D721Med (cell line): ENCODE measurements around the gene PKP2.
"Not testable (repeated sequence)": the region's sequence is repeated elsewhere in the genome, so short reads cannot be mapped to it uniquely, and the experiment has no call there.

ENCODE experiments used
- DNase-seq: peaks from one replicate; pipeline ENCODE4 v3.0.0; 2011; ENCODE audit warnings: low spot score; ENCODE audit not compliant: insufficient read length
- FAIRE-seq: peaks from 2 replicates; lab custom pipeline; 2011; peaks lifted over from hg19 to GRCh38; lab: Jason Lieb, UNC
- TF ChIP-seq, protein P1 (sequence below): IDR thresholded peaks from 2 replicates; pipeline ENCODE4 v1.5.1; 2012; ENCODE audit warnings: mild to moderate bottlenecking, control low read depth; ENCODE audit not compliant: insufficient read depth; ENCODE audit errors: missing control alignments

PKP2 gene

DNA sequence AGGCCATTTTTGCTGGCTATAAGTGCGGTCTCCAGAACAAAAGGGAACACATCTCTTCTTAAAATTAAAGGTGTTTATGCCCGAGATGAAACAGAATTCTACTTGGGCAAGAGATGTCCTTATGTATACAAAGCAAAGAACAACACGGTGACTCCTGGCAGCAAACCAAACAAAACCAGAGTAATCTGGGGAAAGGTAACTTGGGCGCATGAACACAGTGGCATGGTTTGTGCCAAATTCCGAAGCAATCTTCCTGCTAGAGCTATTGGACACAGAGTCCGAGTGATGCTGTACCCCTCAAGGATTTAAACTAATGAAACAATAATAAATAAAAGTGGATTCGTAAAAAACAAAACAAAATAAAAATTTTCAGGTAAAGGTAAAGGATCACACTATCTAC, 33.4 kb downstream of the PKP2 start:
- no peak for FAIRE-seq
- TF ChIP-seq, protein P1, sequence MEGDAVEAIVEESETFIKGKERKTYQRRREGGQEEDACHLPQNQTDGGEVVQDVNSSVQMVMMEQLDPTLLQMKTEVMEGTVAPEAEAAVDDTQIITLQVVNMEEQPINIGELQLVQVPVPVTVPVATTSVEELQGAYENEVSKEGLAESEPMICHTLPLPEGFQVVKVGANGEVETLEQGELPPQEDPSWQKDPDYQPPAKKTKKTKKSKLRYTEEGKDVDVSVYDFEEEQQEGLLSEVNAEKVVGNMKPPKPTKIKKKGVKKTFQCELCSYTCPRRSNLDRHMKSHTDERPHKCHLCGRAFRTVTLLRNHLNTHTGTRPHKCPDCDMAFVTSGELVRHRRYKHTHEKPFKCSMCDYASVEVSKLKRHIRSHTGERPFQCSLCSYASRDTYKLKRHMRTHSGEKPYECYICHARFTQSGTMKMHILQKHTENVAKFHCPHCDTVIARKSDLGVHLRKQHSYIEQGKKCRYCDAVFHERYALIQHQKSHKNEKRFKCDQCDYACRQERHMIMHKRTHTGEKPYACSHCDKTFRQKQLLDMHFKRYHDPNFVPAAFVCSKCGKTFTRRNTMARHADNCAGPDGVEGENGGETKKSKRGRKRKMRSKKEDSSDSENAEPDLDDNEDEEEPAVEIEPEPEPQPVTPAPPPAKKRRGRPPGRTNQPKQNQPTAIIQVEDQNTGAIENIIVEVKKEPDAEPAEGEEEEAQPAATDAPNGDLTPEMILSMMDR = no peak
- no peak for DNase-seq

DNA sequence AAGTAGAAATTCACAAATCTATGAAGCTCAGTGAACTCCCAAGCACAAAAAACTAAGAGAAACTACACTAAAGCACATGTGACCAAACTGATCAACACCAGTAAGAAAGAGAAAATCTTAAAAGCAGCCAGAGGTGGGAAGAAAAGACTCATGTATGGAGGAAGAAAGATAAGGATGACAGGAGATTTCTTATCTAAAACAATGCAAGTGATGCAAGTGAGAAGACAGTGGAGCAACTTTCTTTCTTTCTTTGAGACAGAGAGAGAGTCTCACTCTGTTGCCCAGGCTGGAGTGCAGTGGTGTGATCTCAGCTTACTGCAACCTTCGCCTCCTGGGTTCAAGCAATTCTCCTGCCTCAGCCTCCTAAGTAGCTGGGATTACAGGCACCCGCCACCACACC, 34.9 kb downstream of the PKP2 start:
- DNase-seq, FAIRE-seq: not testable (repeated sequence)

DNA sequence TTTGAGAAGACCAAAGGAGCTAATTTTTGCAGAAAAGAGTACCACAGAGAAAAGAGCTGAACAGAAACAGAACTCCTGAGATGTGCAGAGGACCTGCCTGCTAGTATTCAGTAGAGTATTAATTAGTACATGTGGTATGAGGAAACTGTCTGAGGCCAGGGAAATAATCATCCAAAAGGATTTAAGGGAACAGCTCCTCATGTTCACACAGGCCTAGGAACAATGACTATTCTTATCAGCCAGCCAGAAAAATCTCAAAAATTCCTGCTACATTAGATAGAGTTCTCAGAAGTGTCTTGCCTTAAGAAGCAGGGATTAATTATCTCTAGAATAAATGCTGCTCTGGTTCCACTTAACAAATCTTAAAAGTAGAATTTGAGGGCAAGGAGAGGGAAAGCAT, 36.4 kb downstream of the PKP2 start:
- DNase-seq (no peak), FAIRE-seq (no peak)
- TF ChIP-seq, protein P1 = no peak

DNA sequence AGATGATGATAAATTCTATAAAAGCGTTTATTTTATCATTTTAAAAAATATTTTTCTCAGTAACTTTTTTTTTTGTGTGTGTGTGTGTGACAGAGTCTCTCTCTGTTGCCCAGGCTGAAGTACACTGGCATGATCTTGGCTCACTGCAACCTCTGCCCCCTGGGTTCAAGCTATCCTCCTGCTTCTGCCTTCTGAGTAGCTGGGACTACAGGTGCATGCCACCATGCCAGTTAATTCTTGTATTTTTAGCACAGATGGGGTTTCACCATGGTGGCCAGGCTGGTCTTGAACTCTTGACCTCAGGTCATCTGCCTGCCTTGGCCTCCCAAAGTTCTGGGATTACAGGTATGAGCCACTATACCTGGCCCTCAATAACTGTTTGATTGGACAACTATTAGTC, 37.2 kb downstream of the PKP2 start:
- DNase-seq (no peak), FAIRE-seq (no peak)
- TF ChIP-seq, protein P1 = no peak

DNA sequence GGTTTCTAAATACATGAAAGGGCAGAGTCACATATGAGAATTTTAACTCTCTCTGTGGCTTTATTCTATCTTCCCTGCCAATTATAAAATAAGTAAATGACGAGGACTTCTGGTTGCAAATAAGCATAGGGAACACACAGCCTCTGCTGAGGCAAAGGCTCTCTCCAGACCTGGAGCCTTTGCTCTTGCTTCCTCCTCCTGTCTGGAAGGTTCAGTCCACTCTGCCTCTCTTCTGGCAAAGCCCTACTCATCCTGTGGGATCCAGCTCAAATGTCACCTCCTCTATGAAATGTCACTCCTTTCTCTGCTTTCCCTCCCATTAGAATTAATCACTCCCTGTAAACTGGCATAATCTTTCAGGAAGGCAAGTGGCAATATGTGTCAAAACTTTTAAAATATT, 41.9 kb downstream of the PKP2 start:
- no peak for FAIRE-seq
- no peak for DNase-seq
- TF ChIP-seq, protein P1 = no peak

DNA sequence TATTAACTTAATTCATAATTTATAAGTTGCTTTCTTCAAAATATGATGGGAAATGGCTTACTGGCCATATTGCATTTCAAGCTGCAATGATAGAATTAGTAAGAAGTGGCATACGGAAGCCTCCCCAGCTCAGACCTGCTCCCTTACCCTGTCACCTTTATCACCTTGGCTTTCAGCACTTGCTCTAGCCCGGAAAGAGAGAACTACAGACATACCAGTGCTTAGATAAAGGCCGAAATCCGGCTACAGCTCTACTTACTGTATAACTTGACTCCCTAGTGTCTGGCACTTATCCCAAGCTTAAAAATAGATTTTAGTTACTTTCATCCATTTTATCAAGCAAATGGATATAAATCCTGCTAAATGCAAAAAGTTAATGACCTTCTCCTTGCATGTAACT, 42.5 kb downstream of the PKP2 start:
- TF ChIP-seq, protein P1 = no peak
- FAIRE-seq (no peak), DNase-seq (no peak)

DNA sequence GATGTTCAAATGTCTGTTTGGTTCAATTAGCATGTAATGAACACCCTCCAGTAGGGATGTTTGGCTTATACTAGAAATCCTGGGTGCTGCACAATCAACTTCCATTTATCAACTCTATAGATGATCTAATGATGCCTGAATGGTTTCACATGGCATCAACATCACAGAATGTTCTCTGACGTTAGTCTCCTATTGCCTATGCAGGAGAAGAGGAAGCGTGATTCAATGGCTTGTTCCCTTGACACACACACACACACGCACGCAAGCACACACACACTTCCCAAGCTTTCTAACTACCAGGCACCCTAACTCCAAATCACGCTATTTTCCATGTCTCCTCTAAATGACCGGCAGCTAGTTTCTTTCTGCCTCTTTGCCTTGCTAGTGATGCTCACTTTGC, 49.3 kb downstream of the PKP2 start:
- DNase-seq = no peak
- no peak for FAIRE-seq
- TF ChIP-seq, protein P1 = no peak

DNA sequence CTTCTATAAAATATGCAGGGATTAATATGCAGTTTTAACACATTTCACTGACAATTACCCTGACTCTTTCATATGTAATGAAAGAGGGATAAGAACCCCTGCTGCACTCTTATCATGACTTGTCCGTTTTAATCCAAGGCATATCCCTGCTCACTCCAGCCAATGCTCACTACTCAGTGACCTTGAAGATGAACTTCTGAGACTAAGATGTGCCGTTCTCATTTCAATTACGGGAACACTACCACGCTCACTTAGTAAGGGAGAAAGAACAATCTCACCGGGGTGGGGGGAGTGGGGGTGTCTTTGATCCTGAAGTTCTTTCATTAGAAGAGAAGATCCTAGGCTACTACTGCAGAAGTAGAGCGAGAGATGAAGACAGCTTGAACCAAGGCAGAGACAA, 50.5 kb downstream of the PKP2 start:
- no peak for DNase-seq
- no peak for FAIRE-seq
- TF ChIP-seq, protein P1 = no peak
